ENCODE data around the gene CAVIN2.

Gene CAVIN2

DNA sequence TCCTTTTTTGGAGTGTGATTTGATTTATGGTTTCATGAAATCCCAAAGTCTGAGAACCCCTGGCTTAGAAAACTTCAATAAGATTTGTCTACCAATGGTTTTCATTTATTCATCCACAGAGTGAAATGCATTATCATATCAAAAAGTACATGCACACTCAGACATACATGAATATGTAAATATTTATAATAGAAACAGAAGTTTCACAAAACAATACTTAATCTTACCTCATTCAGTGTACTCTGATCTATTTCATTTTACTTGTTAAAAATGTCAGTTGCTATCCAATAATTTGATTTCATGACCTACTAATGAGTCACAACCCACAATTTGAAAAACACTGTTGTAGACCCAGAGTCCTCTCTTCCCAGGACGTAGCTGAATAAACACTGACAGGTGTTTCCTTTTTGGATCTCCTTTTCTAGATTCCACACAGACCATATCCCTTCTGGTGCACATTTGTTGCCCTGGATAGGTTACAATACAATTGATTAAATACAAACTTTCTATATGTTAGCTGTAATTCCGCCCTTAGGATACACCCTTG lies 10.4 kb upstream of the CAVIN2 start (continued):
- TF ChIP-seq ZNF518A (tag by site-specific recombination; conservative IDR thresholded peaks at IDR 0.05; ENCODE audit: low read depth): no peak
- no peak for TF ChIP-seq ATF2 (tag by site-specific recombination; IDR thresholded peaks at IDR 0.05; ENCODE audit: low read depth)
- no peak for TF ChIP-seq ZNF266 (tag by site-specific recombination; IDR thresholded peaks at IDR 0.05; ENCODE audit: low read depth)
- TF ChIP-seq GLI2 (tag by site-specific recombination; IDR thresholded peaks at IDR 0.05; ENCODE audit: borderline replicate concordance, low read depth): no peak
- TF ChIP-seq MYNN (tag by site-specific recombination; IDR thresholded peaks at IDR 0.05; ENCODE audit: borderline replicate concordance): no peak
- no peak for TF ChIP-seq SALL2 (tag by site-specific recombination; IDR thresholded peaks at IDR 0.05; ENCODE audit: borderline replicate concordance)
- no peak for TF ChIP-seq ZNF596 (tag by site-specific recombination; IDR thresholded peaks at IDR 0.05)
- TF ChIP-seq ZNF335 (tag by site-specific recombination; conservative IDR thresholded peaks at IDR 0.05): no peak
- no peak for TF ChIP-seq ZNF239 (tag by site-specific recombination; IDR thresholded peaks at IDR 0.05)
- TF ChIP-seq ZNF600 (tag by site-specific recombination; IDR thresholded peaks at IDR 0.05): no peak
- no peak for TF ChIP-seq ZNF580 (tag by site-specific recombination; IDR thresholded peaks at IDR 0.05)
- TF ChIP-seq, protein P1, sequence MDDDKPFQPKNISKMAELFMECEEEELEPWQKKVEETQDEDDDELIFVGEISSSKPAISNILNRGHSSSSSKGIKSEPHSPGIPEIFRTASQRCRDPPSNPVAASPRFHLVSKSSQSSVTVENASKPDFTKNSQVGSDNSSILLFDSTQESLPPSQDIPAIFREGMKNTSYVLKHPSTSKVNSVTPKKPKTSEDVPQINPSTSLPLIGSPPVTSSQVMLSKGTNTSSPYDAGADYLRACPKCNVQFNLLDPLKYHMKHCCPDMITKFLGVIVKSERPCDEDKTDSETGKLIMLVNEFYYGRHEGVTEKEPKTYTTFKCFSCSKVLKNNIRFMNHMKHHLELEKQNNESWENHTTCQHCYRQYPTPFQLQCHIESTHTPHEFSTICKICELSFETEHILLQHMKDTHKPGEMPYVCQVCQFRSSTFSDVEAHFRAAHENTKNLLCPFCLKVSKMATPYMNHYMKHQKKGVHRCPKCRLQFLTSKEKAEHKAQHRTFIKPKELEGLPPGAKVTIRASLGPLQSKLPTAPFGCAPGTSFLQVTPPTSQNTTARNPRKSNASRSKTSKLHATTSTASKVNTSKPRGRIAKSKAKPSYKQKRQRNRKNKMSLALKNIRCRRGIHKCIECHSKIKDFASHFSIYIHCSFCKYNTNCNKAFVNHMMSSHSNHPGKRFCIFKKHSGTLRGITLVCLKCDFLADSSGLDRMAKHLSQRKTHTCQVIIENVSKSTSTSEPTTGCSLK (tag by site-specific recombination; IDR thresholded peaks at IDR 0.05): no peak
- no peak for TF ChIP-seq OVOL3 (tag by site-specific recombination; IDR thresholded peaks at IDR 0.05)

DNA sequence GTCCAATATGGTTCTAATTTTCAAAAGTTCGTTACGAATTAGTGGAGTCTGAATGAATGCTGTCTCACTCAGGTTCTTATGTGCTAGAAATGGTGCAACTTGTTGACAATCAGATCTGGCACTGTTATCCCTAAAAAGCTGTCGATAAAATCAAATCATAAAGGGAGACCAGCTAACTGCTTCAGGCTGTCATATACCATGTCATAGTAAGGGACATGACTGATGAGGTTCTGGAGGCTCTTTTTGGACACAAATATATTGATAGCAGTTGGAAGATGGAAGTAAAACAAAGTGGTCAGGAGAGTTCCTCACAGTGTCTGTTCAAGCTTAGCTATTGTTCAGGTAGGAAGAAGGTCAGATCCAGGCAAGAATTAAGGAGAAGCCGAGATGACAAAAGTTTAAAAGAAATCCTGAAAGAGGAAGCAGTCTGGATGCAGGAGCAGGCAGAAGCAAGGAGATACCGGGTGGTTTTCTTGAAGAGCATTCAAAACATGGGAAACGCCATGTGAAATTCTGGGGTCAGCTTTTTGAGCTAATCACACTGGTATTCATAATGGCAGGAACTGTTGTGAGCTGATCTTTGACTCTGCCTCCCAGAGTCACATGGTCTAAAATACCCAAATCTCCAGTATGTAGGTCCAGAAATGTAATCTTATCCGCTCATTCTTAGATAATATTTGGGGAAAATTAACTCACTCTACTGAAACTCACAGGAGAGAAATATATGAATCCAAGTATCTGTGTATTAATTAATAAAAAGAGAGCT lies 9.4 kb upstream of the CAVIN2 start:
- no peaks in the 10 kb centered on the region for H3K4me1 ChIP-seq (ENCODE audit: control insufficient read depth, insufficient read depth, low read length)
- no peaks in the 10 kb centered on the region for H3K36me3 ChIP-seq (ENCODE audit: control insufficient read depth in 2 of 2, insufficient read depth in 1 of 2, low read length in 2 of 2)
- no peak overlapping the region for H3K4me3 ChIP-seq (ENCODE audit: low read depth, low read length)
- CTCF ChIA-PET: interaction anchor here (0.5 to 1.0 kb wide), 4 partner anchors 10 to 44 kb away, joined by 3 read pairs; no protein-coding TSS in a partner anchor
- no peaks in the 10 kb centered on the region for H3K9me3 ChIP-seq (ENCODE audit: control insufficient read depth, insufficient read depth, low read depth, low read length)
- no peak overlapping the region for H3K27ac ChIP-seq (ENCODE audit: extremely low read depth, low read depth, low read length)
- POLR2A ChIA-PET: no interaction called here
- no peak for TF ChIP-seq ZNF214 (tag by site-specific recombination; IDR thresholded peaks at IDR 0.05; ENCODE audit: borderline replicate concordance)
- no peak for TF ChIP-seq ZNF19 (tag by site-specific recombination; IDR thresholded peaks at IDR 0.05; ENCODE audit: low read depth)
- TF ChIP-seq ZNF132 (tag by site-specific recombination; IDR thresholded peaks at IDR 0.05; ENCODE audit: borderline replicate concordance): no peak
- TF ChIP-seq ZNF211 (tag by site-specific recombination; IDR thresholded peaks at IDR 0.05; ENCODE audit: low read depth): no peak
- no peak for TF ChIP-seq MEIS1 (CRISPR knock-in tag; IDR thresholded peaks at IDR 0.05; ENCODE audit: borderline replicate concordance)
- no peak for TF ChIP-seq ZSCAN18 (tag by site-specific recombination; IDR thresholded peaks at IDR 0.05)
- TF ChIP-seq ZNF426 (tag by site-specific recombination; IDR thresholded peaks at IDR 0.05): no peak
- TF ChIP-seq ZNF670 (tag by site-specific recombination; IDR thresholded peaks at IDR 0.05; ENCODE audit: low read depth): no peak
- TF ChIP-seq ZNF26 (tag by site-specific recombination; IDR thresholded peaks at IDR 0.05): no peak
- TF ChIP-seq WT1 (tag by site-specific recombination; IDR thresholded peaks at IDR 0.05): no peak

All from HEK293 (cell line).